DND-41 (cell line): Measurements from ENCODE around the gene KAT5.

Source experiments
- EZH2 ChIP-seq: IDR thresholded peaks from 3 replicates; pipeline ENCODE4 v1.6.1; 2012; ENCODE audit warnings: borderline replicate concordance, low read depth, mild to moderate bottlenecking, moderate library complexity, low read length, inconsistent platforms; ENCODE audit not compliant: severe bottlenecking
- TF ChIP-seq, protein P1 (sequence below): IDR thresholded peaks from 2 replicates; pipeline ENCODE4 v1.5.1; 2012; ENCODE audit warnings: borderline replicate concordance, low read length, moderate library complexity, mild to moderate bottlenecking; ENCODE audit not compliant: poor library complexity, severe bottlenecking; ENCODE audit errors: extremely low read depth

GRCh38 chr11:65741185-65741584 is 29.1 kb downstream of the KAT5 start:
- TF ChIP-seq, protein P1, sequence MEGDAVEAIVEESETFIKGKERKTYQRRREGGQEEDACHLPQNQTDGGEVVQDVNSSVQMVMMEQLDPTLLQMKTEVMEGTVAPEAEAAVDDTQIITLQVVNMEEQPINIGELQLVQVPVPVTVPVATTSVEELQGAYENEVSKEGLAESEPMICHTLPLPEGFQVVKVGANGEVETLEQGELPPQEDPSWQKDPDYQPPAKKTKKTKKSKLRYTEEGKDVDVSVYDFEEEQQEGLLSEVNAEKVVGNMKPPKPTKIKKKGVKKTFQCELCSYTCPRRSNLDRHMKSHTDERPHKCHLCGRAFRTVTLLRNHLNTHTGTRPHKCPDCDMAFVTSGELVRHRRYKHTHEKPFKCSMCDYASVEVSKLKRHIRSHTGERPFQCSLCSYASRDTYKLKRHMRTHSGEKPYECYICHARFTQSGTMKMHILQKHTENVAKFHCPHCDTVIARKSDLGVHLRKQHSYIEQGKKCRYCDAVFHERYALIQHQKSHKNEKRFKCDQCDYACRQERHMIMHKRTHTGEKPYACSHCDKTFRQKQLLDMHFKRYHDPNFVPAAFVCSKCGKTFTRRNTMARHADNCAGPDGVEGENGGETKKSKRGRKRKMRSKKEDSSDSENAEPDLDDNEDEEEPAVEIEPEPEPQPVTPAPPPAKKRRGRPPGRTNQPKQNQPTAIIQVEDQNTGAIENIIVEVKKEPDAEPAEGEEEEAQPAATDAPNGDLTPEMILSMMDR: no peak
- no peak for TF ChIP-seq EZH2
